ENCODE data around the gene LCP2.

The LCP2 gene

DNA sequence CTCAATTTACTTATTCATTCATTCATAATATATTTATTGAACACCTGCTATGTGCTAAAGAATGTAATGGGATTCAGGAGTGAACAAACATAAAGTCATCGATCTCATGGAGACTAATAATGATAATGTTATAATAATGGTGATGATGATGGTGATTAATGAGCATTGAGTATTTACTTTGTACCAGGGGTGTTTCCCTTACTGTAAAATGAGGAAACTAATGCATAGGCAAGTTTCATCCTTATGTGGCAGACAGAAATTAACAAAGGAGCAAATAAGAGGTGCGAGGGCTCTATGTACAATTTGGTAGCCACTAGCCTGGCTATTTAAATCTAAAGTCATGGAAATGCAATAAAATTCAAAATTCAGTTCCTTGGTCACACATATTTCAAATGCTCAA lies 11.1 kb upstream of the LCP2 start:
- no peak overlapping the region for H3K4me3 ChIP-seq (ENCODE audit: low read depth, low read length)
- TF ChIP-seq, protein P1, sequence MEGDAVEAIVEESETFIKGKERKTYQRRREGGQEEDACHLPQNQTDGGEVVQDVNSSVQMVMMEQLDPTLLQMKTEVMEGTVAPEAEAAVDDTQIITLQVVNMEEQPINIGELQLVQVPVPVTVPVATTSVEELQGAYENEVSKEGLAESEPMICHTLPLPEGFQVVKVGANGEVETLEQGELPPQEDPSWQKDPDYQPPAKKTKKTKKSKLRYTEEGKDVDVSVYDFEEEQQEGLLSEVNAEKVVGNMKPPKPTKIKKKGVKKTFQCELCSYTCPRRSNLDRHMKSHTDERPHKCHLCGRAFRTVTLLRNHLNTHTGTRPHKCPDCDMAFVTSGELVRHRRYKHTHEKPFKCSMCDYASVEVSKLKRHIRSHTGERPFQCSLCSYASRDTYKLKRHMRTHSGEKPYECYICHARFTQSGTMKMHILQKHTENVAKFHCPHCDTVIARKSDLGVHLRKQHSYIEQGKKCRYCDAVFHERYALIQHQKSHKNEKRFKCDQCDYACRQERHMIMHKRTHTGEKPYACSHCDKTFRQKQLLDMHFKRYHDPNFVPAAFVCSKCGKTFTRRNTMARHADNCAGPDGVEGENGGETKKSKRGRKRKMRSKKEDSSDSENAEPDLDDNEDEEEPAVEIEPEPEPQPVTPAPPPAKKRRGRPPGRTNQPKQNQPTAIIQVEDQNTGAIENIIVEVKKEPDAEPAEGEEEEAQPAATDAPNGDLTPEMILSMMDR (IDR thresholded peaks at IDR 0.05; ENCODE audit: low read depth, low read length) = no peak
- TF ChIP-seq MYC (IDR thresholded peaks at IDR 0.05; ENCODE audit: low read depth, low read length) = no peak
- no peak for TF ChIP-seq POLR2A (IDR thresholded peaks at IDR 0.05; ENCODE audit: extremely low read depth, insufficient read length)
- TF ChIP-seq, protein P2, sequence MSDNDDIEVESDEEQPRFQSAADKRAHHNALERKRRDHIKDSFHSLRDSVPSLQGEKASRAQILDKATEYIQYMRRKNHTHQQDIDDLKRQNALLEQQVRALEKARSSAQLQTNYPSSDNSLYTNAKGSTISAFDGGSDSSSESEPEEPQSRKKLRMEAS (IDR thresholded peaks at IDR 0.05; ENCODE audit: low read depth, low read length) = no peak
- no peak for DNase-seq (ENCODE audit: low read depth)

DNA sequence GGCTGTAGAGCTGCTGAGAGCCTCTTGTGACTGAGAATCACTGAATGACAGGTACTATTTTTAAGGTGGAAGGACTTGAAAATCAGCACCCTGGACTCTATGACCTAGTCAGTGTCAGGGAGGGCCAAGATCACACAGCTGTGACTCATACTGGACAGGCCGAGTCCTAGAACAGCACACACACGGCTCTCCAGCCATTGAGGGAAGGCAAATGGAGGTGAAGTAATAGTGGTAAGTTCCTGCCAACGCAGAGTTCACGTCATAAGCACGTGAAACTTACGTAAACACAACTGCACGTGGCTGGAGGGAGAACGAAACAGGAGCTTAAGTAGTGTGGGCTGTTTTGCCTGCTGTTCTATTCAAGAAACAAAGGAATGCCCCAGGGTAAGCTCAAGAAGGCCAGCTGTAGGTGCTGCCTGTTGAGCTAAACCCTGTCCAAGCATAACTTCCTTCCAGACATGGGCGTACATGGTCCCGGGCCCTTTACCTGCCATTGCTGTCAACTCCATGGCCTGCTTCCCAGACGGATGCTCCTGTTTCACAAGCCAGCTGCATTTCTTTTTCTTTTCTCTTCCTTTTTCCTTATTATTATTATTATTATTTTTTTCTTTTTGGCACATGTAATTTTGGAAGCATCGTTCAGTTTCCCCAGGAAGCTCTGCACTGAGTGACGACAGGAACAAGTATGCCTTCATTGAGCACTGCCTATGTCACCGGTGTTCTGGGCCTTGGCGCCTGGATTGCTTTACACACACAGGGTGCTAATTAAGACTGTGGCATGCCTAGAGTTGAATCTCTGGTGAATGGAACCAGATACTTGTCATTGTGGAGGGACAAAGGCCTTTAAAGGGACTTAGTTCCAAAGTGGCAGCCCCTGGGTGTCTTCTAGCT lies 10.2 kb upstream of the LCP2 start:
- DNase-seq (ENCODE audit: low read depth) = peak; percentile 92
- H3K4me3 ChIP-seq (ENCODE audit: low read depth, low read length) = no peak overlapping the region
- no peak for TF ChIP-seq POLR2A (IDR thresholded peaks at IDR 0.05; ENCODE audit: extremely low read depth, insufficient read length)
- TF ChIP-seq, protein P2 (IDR thresholded peaks at IDR 0.05; ENCODE audit: low read depth, low read length) = peak; percentile 100
- peak; percentile 99 for TF ChIP-seq MYC (IDR thresholded peaks at IDR 0.05; ENCODE audit: low read depth, low read length)
- TF ChIP-seq, protein P1 (IDR thresholded peaks at IDR 0.05; ENCODE audit: low read depth, low read length) = no peak

DNA sequence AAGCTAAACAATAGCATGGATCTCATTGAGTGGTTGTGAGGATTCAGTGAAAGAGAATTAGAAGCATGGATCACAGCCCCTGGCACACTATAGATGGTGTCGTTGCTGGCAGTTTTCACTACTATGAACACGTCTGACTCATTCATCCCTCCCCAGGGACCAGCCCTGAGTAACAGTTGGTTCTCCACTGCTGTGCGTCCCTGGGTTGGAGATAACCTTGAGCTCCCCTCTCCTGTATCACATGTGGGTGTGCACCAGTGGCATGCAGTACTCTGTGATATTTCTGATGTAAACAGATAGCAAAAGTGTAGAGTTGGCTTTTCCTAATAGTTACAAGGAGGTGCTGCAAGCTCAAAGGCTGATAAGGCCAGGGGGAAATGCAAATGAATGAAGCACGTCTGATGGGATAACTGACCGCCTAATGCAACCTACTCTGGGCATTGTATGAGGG lies 8.8 kb upstream of the LCP2 start:
- DNase-seq (ENCODE audit: low read depth) = peak; percentile 96
- no peak overlapping the region for H3K4me3 ChIP-seq (ENCODE audit: low read depth, low read length)
- TF ChIP-seq, protein P1 (IDR thresholded peaks at IDR 0.05; ENCODE audit: low read depth, low read length) = no peak
- TF ChIP-seq, protein P2 (IDR thresholded peaks at IDR 0.05; ENCODE audit: low read depth, low read length) = peak; percentile 63
- TF ChIP-seq POLR2A (IDR thresholded peaks at IDR 0.05; ENCODE audit: extremely low read depth, insufficient read length) = peak; percentile 48
- peak; percentile 70; the same call in 1 of the 2 replicates for TF ChIP-seq MYC (IDR thresholded peaks at IDR 0.05; ENCODE audit: low read depth, low read length)

DNA sequence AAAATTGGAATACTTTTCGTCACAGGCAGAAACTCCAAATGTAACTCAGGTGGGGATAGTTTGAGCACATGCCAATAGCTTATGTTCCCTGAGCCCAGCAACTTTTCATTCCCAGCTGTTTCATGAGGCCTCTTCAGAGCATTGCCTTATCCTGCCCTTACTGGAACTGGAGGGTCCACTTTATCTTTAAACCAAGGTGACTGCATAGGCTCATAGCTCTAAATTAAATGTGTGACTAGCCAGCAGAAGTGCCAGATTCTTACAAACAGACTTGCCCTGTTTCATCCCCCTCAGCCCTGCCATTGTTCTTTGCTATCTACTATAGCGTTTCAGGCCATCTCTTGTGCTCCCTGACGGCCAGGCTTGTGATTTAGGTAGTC lies 8.1 kb upstream of the LCP2 start:
- DNase-seq (ENCODE audit: low read depth) = no peak
- H3K4me3 ChIP-seq (ENCODE audit: low read depth, low read length) = no peak overlapping the region
- TF ChIP-seq POLR2A (IDR thresholded peaks at IDR 0.05; ENCODE audit: extremely low read depth, insufficient read length) (no peak), MYC (IDR thresholded peaks at IDR 0.05; ENCODE audit: low read depth, low read length) (no peak)
- TF ChIP-seq, protein P1 (IDR thresholded peaks at IDR 0.05; ENCODE audit: low read depth, low read length) = no peak
- TF ChIP-seq, protein P2 (IDR thresholded peaks at IDR 0.05; ENCODE audit: low read depth, low read length) = no peak

DNA sequence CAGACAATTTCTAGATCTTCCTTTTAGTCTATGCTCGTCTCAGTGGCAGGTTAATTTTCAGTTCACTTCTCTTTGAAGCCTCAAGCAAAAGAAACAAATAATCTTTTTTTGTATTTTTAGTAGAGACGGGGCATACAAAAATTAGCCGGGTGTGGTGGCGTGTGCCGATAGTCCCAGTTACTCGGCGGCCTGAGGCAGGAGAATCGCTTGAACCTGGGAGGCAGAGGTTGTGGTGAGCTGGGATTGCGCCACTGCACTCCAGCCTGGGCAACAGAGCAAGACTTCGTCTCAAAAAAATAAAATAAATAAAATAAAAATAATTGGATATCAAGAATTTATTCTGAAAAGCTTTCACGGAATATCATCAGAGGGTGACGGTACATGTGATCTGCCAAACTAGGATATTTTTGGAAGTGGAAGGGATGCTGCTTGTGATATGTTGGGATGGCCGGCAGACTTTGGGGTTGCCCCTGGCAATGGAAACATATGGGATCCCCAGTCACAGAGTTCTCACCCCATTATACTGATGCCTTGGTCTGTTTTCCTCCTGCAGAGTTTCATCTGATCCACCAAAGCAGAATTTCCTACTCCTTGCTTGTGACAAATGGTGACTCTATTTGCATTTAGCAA lies 7.6 kb upstream of the LCP2 start:
- H3K4me3 ChIP-seq (ENCODE audit: low read depth, low read length) = no peak overlapping the region
- no peak for DNase-seq (ENCODE audit: low read depth)
- TF ChIP-seq, protein P2 (IDR thresholded peaks at IDR 0.05; ENCODE audit: low read depth, low read length) = no peak
- no peak for TF ChIP-seq POLR2A (IDR thresholded peaks at IDR 0.05; ENCODE audit: extremely low read depth, insufficient read length)

DNA sequence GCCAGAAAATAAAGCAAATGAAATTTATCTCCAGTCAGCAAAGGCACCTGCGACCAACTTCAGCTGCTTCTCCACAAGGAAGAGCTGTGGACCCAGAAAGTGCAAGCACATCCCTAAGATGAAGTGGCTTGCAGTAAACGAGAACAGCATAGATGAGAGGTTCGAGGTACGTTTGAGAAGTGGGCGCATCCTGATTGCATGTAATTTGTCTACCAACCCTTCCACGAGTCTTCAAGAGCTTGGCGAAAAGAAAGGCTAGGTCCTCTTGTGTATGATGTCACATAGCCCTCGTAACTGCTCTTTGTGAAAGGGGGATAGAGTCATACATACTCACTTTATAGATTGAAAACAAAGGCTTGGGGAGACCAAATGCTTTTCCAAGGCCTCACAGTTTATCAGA lies 6.0 kb upstream of the LCP2 start:
- H3K4me3 ChIP-seq (ENCODE audit: low read depth, low read length) = no peak overlapping the region
- peak; percentile 40 for DNase-seq (ENCODE audit: low read depth)
- TF ChIP-seq, protein P1 (IDR thresholded peaks at IDR 0.05; ENCODE audit: low read depth, low read length) = no peak
- no peak for TF ChIP-seq MYC (IDR thresholded peaks at IDR 0.05; ENCODE audit: low read depth, low read length)
- TF ChIP-seq POLR2A (IDR thresholded peaks at IDR 0.05; ENCODE audit: extremely low read depth, insufficient read length) = no peak
- TF ChIP-seq, protein P2 (IDR thresholded peaks at IDR 0.05; ENCODE audit: low read depth, low read length) = no peak

Measured in NB4 (cell line).